HCT116 (cell line): ENCODE results near the gene SEMA4D. TPM values are rescaled to one million over a fixed set of nuclear protein-coding genes. Genes with fewer than 3 reads are reported as not detected.

Source experiments
- ATAC-seq: fragments of 200-7000 bp; cut with Tn5 transposase; 2 replicates; pipeline ENCODE4 v1.9.1; 2020; ENCODE audit warnings: mild to moderate bottlenecking, moderate library complexity
- BruUV-seq: library from RNA; stranded (reverse); fragments of 400-500 nt; replicated peaks from 2 replicates; lab custom pipeline; 2021; lab: Mats Ljungman, UMichigan
- CTCF ChIA-PET: fragments of 300-600 bp; sonication (Branson Sonifier 250); formaldehyde crosslinking; loops from one replicate; lab custom pipeline; 2021; ENCODE audit warnings: antibody characterized with exemption; lab: Charles Lee
- POLR2A ChIA-PET: fragments of 300-600, 350-600 bp; sonication (Branson Sonifier 250); formaldehyde crosslinking; loops from one replicate; lab custom pipeline; 2021; ENCODE audit warnings: antibody characterized with exemption; lab: Charles Lee
- RAD21 ChIA-PET, 2 experiments: fragments of 300-600 bp; sonication (Branson Sonifier 250); formaldehyde crosslinking; loops; one replicate each; lab custom pipeline; 2023; ENCODE audit warnings: low total read pairs in 2 of 2; ENCODE audit not compliant: uncharacterized antibody in 2 of 2, unreplicated experiment in 2 of 2, low non-redundant PET in 1 of 2; lab: Charles Lee
- DNase-seq: peaks from one replicate; pipeline ENCODE4 v3.0.0-alpha.2; 2010; ENCODE audit warnings: low read depth, low spot score
- H2AFZ ChIP-seq: fragments of 200-600 bp; shearing (Covaris generic), sonication (generic); 2 replicates; pipeline ENCODE4 v1.6.1; 2017; ENCODE audit warnings: low read depth, mixed run types, mixed read lengths, antibody characterized with exemption, low read length; ENCODE audit not compliant: poor library complexity, severe bottlenecking
- H3K27ac ChIP-seq: 2 replicates; pipeline ENCODE4 v1.5.1; 2012; ENCODE audit warnings: low read depth, low read length
- H3K27me3 ChIP-seq: fragments of 200-600 bp; sonication (generic); 2 replicates; pipeline ENCODE4 v1.6.1; 2016; ENCODE audit warnings: mixed run types, low read length, mixed read lengths; ENCODE audit not compliant: insufficient read depth
- H3K36me3 ChIP-seq, 2 experiments: fragments of 200-500 bp in 1 of 2; fragments of 200-600 bp in 1 of 2; sonication (Bioruptor generic) in 1 of 2; sonication (generic) in 1 of 2; 2 replicates each; pipeline versions ENCODE4 v1.5.1 to v1.6.1; 2014 to 2016; ENCODE audit warnings: low read length in 2 of 2, inconsistent platforms in 1 of 2, mixed read lengths in 1 of 2, mixed run types in 1 of 2; ENCODE audit not compliant: insufficient read depth in 2 of 2, control insufficient read depth in 1 of 2
- H3K4me1 ChIP-seq, 2 experiments: fragments of 200-600 bp in 1 of 2; sonication (generic) in 1 of 2; 2 replicates each; pipeline versions ENCODE4 v1.5.1 to v1.6.1; 2012 to 2017; ENCODE audit warnings: low read length in 2 of 2, inconsistent platforms in 1 of 2, mild to moderate bottlenecking in 1 of 2, mixed read lengths in 1 of 2, mixed run types in 1 of 2, moderate library complexity in 1 of 2; ENCODE audit not compliant: insufficient read depth in 2 of 2, control insufficient read depth in 1 of 2
- H3K4me2 ChIP-seq: fragments of 200-600 bp; sonication (generic); 2 replicates; pipeline ENCODE4 v1.6.1; 2017; ENCODE audit warnings: mixed run types, low read length, mixed read lengths
- H3K4me3 ChIP-seq, 2 experiments: fragments of 200-600 bp in 1 of 2; sonication (generic) in 1 of 2; replicated peaks in 1 of 2; 2 replicates each; pipeline ENCODE4 v1.5.1; 2011 to 2016; ENCODE audit warnings: low read length in 2 of 2, control low read depth in 1 of 2, low read depth in 1 of 2, mild to moderate bottlenecking in 1 of 2, mixed read lengths in 1 of 2, mixed run types in 1 of 2
- H3K79me2 ChIP-seq: fragments of 200-600 bp; sonication (generic); 2 replicates; pipeline ENCODE4 v1.6.1; 2017; ENCODE audit warnings: mild to moderate bottlenecking, mixed run types, low read length, moderate library complexity, mixed read lengths; ENCODE audit not compliant: insufficient read depth
- H3K9ac ChIP-seq: fragments of 200-600 bp; sonication (generic); 2 replicates; pipeline ENCODE4 v1.6.1; 2016; ENCODE audit warnings: low read length, mixed read lengths
- H3K9me2 ChIP-seq: fragments of 200-600 bp; sonication (generic), shearing (Covaris generic); 2 replicates; pipeline ENCODE4 v1.6.1; 2017; ENCODE audit warnings: mixed run types, mild to moderate bottlenecking, moderate library complexity; ENCODE audit not compliant: insufficient read depth
- H3K9me3 ChIP-seq, 2 experiments: fragments of 200-500 bp in 1 of 2; fragments of 200-600 bp in 1 of 2; sonication (Bioruptor generic) in 1 of 2; sonication (generic) in 1 of 2; 2 replicates each; pipeline ENCODE4 v1.6.1; 2014 to 2017; ENCODE audit warnings: low read length in 2 of 2, mixed read lengths in 2 of 2, inconsistent platforms in 1 of 2, low read depth in 1 of 2, mild to moderate bottlenecking in 1 of 2, mixed run types in 1 of 2, moderate library complexity in 1 of 2; ENCODE audit not compliant: control insufficient read depth in 1 of 2, insufficient read depth in 1 of 2
- H4K20me1 ChIP-seq: fragments of 200-600 bp; sonication (generic), shearing (Covaris generic); 2 replicates; pipeline ENCODE4 v1.6.1; 2017; ENCODE audit warnings: mixed run types, mild to moderate bottlenecking, moderate library complexity; ENCODE audit not compliant: insufficient read depth
- CBX3 ChIP-seq: IDR thresholded peaks from 2 replicates; pipeline ENCODE4 v1.6.1; 2012; ENCODE audit warnings: low read depth
- CEBPB ChIP-seq: IDR thresholded peaks from 2 replicates; pipeline ENCODE4 v1.6.1; 2012; ENCODE audit warnings: low read depth
- EZH2phosphoT487 ChIP-seq: fragments of 200-600 bp; IDR thresholded peaks from 2 replicates; pipeline ENCODE4 v1.6.1; 2018; ENCODE audit warnings: antibody characterized with exemption, borderline replicate concordance
- POLR2A ChIP-seq: IDR thresholded peaks from 2 replicates; pipeline ENCODE4 v1.7.0; 2011; ENCODE audit warnings: borderline replicate concordance; ENCODE audit not compliant: insufficient read depth, insufficient read length; ENCODE audit errors: extremely low read depth
- POLR2AphosphoS5 ChIP-seq: IDR thresholded peaks from 2 replicates; pipeline ENCODE4 v1.6.1; 2011; ENCODE audit warnings: mild to moderate bottlenecking, low read depth, low read length, moderate library complexity
- SIN3A ChIP-seq: IDR thresholded peaks from 2 replicates; pipeline ENCODE4 v1.6.1; 2012; ENCODE audit warnings: low read depth
- intact Hi-C: fragments of 100-400 bp; cut with micrococcal nuclease; formaldehyde crosslinking; loops from 2 replicates; pipeline ENCODE4 v1.10.0; 2022
- total RNA-seq: library from RNA; stranded (reverse); gene quantifications from one replicate; pipeline ENCODE4 v1.2.1, GENCODE V29; 2021; ENCODE audit not compliant: unreplicated experiment
- TF ChIP-seq, protein P1 (sequence below): IDR thresholded peaks from 2 replicates; pipeline ENCODE4 v1.6.1; 2011; ENCODE audit warnings: mild to moderate bottlenecking, low read length, moderate library complexity; ENCODE audit not compliant: insufficient replicate concordance; ENCODE audit errors: extremely low read depth

The SEMA4D gene
- total RNA-seq, 1 experiment from 2014 or later = 32.0 TPM

DNA sequence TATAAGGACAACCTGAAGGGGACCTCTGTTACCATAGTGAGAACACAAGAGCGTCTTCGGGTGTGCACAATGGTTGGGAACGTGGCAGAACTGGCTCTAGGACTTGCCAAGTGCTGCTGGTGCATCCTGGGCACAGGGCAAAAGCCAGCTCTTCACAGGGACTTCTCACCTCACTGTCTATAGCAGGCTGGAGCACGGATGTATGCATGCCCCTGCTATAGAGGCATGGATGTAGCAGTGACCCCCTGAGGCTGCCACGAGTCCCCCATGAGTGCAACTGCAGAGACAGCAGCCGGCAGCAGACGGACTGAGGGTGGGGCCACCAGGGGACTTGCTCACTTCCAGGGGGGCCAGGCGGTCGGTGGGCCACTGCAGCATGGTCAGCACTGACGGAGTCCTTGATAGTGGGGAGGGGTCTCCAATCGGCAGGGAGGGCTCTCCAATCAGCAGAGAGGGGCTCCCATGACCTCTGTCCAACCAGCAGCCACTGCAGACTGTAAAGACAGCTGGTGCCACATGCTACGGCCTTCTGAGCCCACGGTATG, 64.9 kb downstream of the SEMA4D start:
- Histone ChIP-seq H3K27me3 (no peaks in the 10 kb centered on the region), H3K27ac (no peak overlapping the region), H4K20me1 (no peaks in the 10 kb centered on the region), H3K4me2 (no peak overlapping the region), H3K4me1 (peaks cover 25 to 50% of the 10 kb centered on the region in 2 experiments), H3K36me3 (no peaks in the 10 kb centered on the region), H3K9ac (no peak overlapping the region), H3K9me3 (no peaks in the 10 kb centered on the region), H3K4me3 (no peak overlapping the region), H3K9me2 (no peaks in the 10 kb centered on the region), H3K79me2 (no peaks in the 10 kb centered on the region), H2AFZ (no peak overlapping the region)
- intact Hi-C loops = loop anchor here (5.0 kb wide), 1 partner anchor 64 kb away; the partner anchor contains the start of gene SEMA4D
- ChIA-PET RAD21 (no interaction called here), POLR2A (no interaction called here), CTCF (no interaction called here)
- no peak for ATAC-seq
- BruUV-seq = no TSS peak
- no peak for DNase-seq
- TF ChIP-seq CBX3 (no peak), EZH2phosphoT487 (no peak), SIN3A (no peak), CEBPB (no peak), POLR2AphosphoS5 (no peak), POLR2A (no peak)
- TF ChIP-seq, protein P1, sequence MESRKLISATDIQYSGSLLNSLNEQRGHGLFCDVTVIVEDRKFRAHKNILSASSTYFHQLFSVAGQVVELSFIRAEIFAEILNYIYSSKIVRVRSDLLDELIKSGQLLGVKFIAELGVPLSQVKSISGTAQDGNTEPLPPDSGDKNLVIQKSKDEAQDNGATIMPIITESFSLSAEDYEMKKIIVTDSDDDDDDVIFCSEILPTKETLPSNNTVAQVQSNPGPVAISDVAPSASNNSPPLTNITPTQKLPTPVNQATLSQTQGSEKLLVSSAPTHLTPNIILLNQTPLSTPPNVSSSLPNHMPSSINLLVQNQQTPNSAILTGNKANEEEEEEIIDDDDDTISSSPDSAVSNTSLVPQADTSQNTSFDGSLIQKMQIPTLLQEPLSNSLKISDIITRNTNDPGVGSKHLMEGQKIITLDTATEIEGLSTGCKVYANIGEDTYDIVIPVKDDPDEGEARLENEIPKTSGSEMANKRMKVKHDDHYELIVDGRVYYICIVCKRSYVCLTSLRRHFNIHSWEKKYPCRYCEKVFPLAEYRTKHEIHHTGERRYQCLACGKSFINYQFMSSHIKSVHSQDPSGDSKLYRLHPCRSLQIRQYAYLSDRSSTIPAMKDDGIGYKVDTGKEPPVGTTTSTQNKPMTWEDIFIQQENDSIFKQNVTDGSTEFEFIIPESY = no peak
